M059J (cell line): ENCODE results near the gene ZNF629. TPM values are rescaled to one million over a fixed set of nuclear protein-coding genes. Genes with fewer than 3 reads are reported as not detected.
"Not testable (repeated sequence)": the region's sequence is repeated elsewhere in the genome, so short reads cannot be mapped to it uniquely, and the experiment has no call there.

Experiments used
- DNase-seq: peaks from one replicate; pipeline ENCODE4 v3.0.0-alpha.2; 2012; ENCODE audit warnings: low read depth
- total RNA-seq: library from RNA; depleted of rRNA; stranded (reverse); fragments of >200 nt; shearing (Covaris generic); gene quantifications from 2 replicates; pipeline ENCODE4 v1.2.3, GENCODE V29; 2014; rRNA removed

ZNF629 gene
- 10.9 and 23.0 TPM in 2 replicates for total RNA-seq

- peak; percentile 67 for DNase-seq
Measured at GRCh38 chr16:30786936-30787612, at the start of gene ZNF629. Gene ZNF629 (minus strand): TSS chr16:30787205. CDS start chr16:30784482, 2,723 bp downstream.

GRCh38 chr16:30834130-30834740 lies 47.2 kb upstream of the ZNF629 start:
- no peak for DNase-seq

GRCh38 chr16:30830072-30830417 lies 43.0 kb upstream of the ZNF629 start:
- no peak for DNase-seq

GRCh38 chr16:30829130-30830071 lies 42.4 kb upstream of the ZNF629 start:
- no peak for DNase-seq

- no peak for DNase-seq
Measured at GRCh38 chr16:30821891-30822290, 34.9 kb upstream of the ZNF629 start.

- not testable (repeated sequence) for DNase-seq
Measured at GRCh38 chr16:30821441-30821840, 34.4 kb upstream of the ZNF629 start.

- no peak for DNase-seq
Measured at GRCh38 chr16:30820952-30821421, 34.0 kb upstream of the ZNF629 start.

- no peak for DNase-seq
Measured at GRCh38 chr16:30816769-30817168, 29.8 kb upstream of the ZNF629 start.

- no peak for DNase-seq
Measured at GRCh38 chr16:30813821-30814189, 26.8 kb upstream of the ZNF629 start.

- DNase-seq = not testable (repeated sequence)
Measured at GRCh38 chr16:30809675-30810074, 22.7 kb upstream of the ZNF629 start.

- DNase-seq = not testable (repeated sequence)
Measured at GRCh38 chr16:30808890-30809426, 22.0 kb upstream of the ZNF629 start.

GRCh38 chr16:30808146-30808545 lies 21.1 kb upstream of the ZNF629 start:
- no peak for DNase-seq

- peak; percentile 82 for DNase-seq
Measured at GRCh38 chr16:30805370-30806169, 18.6 kb upstream of the ZNF629 start.

- DNase-seq = no peak
Measured at GRCh38 chr16:30805056-30805369, 18.0 kb upstream of the ZNF629 start.

GRCh38 chr16:30802936-30803335 lies 15.9 kb upstream of the ZNF629 start:
- DNase-seq = no peak

- DNase-seq = no peak
Measured at GRCh38 chr16:30797670-30798309, 10.8 kb upstream of the ZNF629 start.

- DNase-seq = no peak
Measured at GRCh38 chr16:30794634-30795033, 7.6 kb upstream of the ZNF629 start.

- DNase-seq = no peak
Measured at GRCh38 chr16:30793508-30794069, 6.6 kb upstream of the ZNF629 start.

GRCh38 chr16:30787613-30788378 lies 791 bp upstream of the ZNF629 start:
- DNase-seq = no peak
